Breast epithelium (tissue), 4 donors: ENCODE results near the gene CENPA. TPM values are rescaled to one million over a fixed set of nuclear protein-coding genes. Genes with fewer than 3 reads are reported as not detected.

ENCODE experiments used
- DNase-seq, 2 donors: peaks; one replicate each; pipeline ENCODE4 v3.0.0-alpha.2; 2019; ENCODE audit warnings: low spot score in 2 of 2
- H3K27ac ChIP-seq, 2 donors: fragments of 200-600 bp; sonication (generic) in 1 of 2; one replicate each; pipeline ENCODE4 v1.5.1; 2016 to 2019; ENCODE audit warnings: mild to moderate bottlenecking in 1 of 2
- H3K27me3 ChIP-seq, 2 donors: fragments of 200-600 bp; sonication (generic) in 1 of 2; one replicate each; pipeline versions ENCODE4 v1.5.1 to v1.6.0; 2017 to 2019; ENCODE audit warnings: control low read depth in 1 of 2, mild to moderate bottlenecking in 1 of 2
- H3K36me3 ChIP-seq: fragments of 200-600 bp; one replicate; pipeline ENCODE4 v1.5.1; 2019
- H3K4me1 ChIP-seq, 2 donors: fragments of 200-600 bp; sonication (generic); one replicate each; pipeline ENCODE4 v1.5.1; 2016 to 2019; ENCODE audit warnings: control low read depth in 1 of 2
- H3K4me3 ChIP-seq, 3 donors: fragments of 200-600 bp; sonication (generic); 1 replicate in 2 of 3; 2 replicates in 1 of 3; pipeline ENCODE4 v1.5.1; 2016 to 2019; ENCODE audit warnings: mild to moderate bottlenecking in 3 of 3, moderate library complexity in 2 of 3
- H3K9me3 ChIP-seq, 2 donors: fragments of 200-600 bp; sonication (generic) in 1 of 2; one replicate each; pipeline ENCODE4 v1.5.1; 2016 to 2019; ENCODE audit warnings: control low read depth in 1 of 2
- POLR2A ChIP-seq: fragments of 450-650 bp; IDR thresholded peaks from one replicate; pipeline ENCODE4 v1.6.1; 2016; ENCODE audit warnings: antibody characterized with exemption, mild to moderate bottlenecking, moderate library complexity
- POLR2AphosphoS5 ChIP-seq, 3 donors: sonication (generic); formaldehyde crosslinking; IDR thresholded peaks; one replicate each; pipeline ENCODE4 v1.6.1; 2017; ENCODE audit warnings: antibody characterized with exemption in 3 of 3
- intact Hi-C: fragments of 100-400 bp; cut with DNase I; formaldehyde crosslinking; loops from one replicate; pipeline ENCODE4 v1.15.1; 2023; ENCODE audit warnings: low total_unique reads
- total RNA-seq, 3 donors: library from RNA; depleted of rRNA; stranded (reverse); fragments of >200 nt; gene quantifications; one replicate each; pipeline ENCODE4 v1.1.0, GENCODE V29; 2016
- TF ChIP-seq, protein P1 (sequence below), 3 donors: fragments of 450-650 bp; IDR thresholded peaks; one replicate each; pipeline ENCODE4 v1.5.1; 2016 to 2017; ENCODE audit warnings: antibody characterized with exemption in 3 of 3, mild to moderate bottlenecking in 3 of 3, moderate library complexity in 3 of 3

CENPA gene
- total RNA-seq, 3 donors from 2014 or later = 0.64 TPM; not detected in 2

DNA sequence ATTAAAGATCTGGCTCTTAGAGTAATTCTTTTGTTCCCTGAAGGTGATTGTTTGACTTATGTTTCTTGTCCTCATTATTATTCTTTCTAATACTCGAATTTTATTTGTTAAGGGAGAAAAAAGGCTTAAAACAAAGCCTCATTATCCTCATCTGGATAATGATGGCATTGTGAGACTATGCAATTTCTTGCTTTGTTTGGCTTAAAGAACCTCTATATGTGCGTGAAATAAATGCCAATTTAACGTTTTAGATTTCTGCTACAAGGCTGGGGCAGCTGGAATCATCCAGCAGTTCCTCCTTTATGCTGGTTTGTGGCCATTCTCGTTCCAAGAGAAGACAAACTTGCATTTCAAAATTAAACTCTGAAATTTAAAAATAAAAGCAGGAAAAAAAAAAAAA, 57.2 kb downstream of the CENPA start:
- Histone ChIP-seq H3K9me3 (no peaks in the 10 kb centered on the region), H3K4me3 (no peak overlapping the region), H3K36me3 (no peaks in the 10 kb centered on the region), H3K4me1 (peaks cover 6 to 9% of the 10 kb centered on the region in 2 donors), H3K27ac (no peak overlapping the region), H3K27me3 (peaks cover 12 to 55% of the 10 kb centered on the region in 2 donors)
- DNase-seq = no peak
- TF ChIP-seq POLR2AphosphoS5 (IDR thresholded peaks at IDR 0.05) (no peak), POLR2A (no peak)
- TF ChIP-seq, protein P1, sequence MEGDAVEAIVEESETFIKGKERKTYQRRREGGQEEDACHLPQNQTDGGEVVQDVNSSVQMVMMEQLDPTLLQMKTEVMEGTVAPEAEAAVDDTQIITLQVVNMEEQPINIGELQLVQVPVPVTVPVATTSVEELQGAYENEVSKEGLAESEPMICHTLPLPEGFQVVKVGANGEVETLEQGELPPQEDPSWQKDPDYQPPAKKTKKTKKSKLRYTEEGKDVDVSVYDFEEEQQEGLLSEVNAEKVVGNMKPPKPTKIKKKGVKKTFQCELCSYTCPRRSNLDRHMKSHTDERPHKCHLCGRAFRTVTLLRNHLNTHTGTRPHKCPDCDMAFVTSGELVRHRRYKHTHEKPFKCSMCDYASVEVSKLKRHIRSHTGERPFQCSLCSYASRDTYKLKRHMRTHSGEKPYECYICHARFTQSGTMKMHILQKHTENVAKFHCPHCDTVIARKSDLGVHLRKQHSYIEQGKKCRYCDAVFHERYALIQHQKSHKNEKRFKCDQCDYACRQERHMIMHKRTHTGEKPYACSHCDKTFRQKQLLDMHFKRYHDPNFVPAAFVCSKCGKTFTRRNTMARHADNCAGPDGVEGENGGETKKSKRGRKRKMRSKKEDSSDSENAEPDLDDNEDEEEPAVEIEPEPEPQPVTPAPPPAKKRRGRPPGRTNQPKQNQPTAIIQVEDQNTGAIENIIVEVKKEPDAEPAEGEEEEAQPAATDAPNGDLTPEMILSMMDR (IDR thresholded peaks at IDR 0.05) = no peak
- intact Hi-C loops = no loop called here

Other genes starting within 250 kb of the CENPA start
- gene CIB4, start 144.7 kb upstream of the CENPA start, total RNA-seq = not detected
- 1 to 10 TPM in 2 of 3 donors, under 1 TPM in 1; 0.59 to 2.3 (median 1.4) TPM for gene KCNK3, start 93.3 kb upstream of the CENPA start, total RNA-seq
- 10 to 100 TPM; 32.8 to 57.3 (median 55.1) TPM for gene SLC35F6, start 21.8 kb upstream of the CENPA start, total RNA-seq
- gene DPYSL5, start 62.1 kb downstream of the CENPA start, total RNA-seq = not detected
- 10 to 100 TPM; 10.6 to 21.3 (median 19.9) TPM for gene MAPRE3, start 184.6 kb downstream of the CENPA start, total RNA-seq
- 10 to 100 TPM; 41.1 to 56.0 (median 47.3) TPM for gene TMEM214, start 246.9 kb downstream of the CENPA start, total RNA-seq